ENCODE data around the gene MED27.

Gene MED27

DNA sequence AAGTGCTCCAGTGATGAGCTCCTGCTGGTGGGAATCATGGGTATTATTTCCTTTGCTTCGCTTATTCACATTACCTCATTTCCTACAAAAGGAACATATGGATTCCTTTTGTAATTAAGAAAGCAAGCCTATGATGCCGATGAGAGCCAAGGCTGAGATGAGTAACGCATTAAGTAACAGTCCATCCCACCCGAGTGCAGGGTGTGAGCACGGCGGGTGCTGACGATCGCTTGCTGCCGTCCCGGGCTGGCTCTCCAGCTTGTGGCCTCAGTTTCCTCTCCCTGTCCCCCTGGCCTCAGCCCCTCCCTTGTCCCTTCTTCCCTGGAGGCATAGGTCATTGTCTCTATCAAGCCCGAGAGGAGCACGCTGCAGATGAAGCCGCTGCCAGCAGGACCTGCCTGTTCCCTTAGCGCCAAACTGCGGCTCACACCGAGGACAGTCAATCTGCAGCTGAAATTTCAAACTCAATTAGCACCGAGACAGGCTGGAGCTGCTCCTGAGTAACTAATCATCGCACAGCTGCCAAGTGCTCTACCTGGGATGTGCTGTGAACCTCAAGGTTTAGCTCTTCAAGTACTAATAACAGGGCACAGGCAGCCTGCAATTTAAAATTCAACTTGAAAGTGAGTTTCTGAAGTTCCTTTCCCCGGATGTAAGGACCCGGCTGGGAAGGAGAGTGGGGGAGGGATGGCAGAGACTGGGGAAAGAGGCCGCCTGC is 224.6 kb downstream of the MED27 start:
- no peak overlapping the region for H3K4me3 ChIP-seq (replicated peaks; ENCODE audit: low read depth, low read length)
- peak; percentile 56 for DNase-seq (ENCODE audit: low read depth)
- TF ChIP-seq, protein P1, sequence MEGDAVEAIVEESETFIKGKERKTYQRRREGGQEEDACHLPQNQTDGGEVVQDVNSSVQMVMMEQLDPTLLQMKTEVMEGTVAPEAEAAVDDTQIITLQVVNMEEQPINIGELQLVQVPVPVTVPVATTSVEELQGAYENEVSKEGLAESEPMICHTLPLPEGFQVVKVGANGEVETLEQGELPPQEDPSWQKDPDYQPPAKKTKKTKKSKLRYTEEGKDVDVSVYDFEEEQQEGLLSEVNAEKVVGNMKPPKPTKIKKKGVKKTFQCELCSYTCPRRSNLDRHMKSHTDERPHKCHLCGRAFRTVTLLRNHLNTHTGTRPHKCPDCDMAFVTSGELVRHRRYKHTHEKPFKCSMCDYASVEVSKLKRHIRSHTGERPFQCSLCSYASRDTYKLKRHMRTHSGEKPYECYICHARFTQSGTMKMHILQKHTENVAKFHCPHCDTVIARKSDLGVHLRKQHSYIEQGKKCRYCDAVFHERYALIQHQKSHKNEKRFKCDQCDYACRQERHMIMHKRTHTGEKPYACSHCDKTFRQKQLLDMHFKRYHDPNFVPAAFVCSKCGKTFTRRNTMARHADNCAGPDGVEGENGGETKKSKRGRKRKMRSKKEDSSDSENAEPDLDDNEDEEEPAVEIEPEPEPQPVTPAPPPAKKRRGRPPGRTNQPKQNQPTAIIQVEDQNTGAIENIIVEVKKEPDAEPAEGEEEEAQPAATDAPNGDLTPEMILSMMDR (IDR thresholded peaks at IDR 0.05; ENCODE audit: low read length, missing control alignments), result no peak

DNA sequence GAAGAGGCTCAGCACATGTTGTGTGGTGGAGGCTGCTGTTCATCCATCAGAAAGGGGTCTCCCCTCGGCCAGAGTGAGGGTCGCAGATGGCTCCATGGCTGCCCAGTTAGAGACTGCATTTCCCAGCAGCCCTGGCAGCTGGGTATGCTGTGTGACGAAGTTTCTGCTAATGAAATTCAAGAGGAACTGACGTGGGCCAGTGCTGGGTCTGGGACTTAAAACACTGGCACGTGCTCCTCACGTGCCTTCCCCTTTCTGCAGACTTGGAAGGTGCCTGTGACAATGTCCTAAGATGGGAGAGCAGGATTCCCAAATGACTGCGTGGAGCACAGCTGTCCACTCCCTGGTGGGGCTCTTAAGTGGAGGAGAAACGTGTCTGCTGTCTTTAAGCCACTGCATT is 225.3 kb downstream of the MED27 start:
- H3K4me3 ChIP-seq (replicated peaks; ENCODE audit: low read depth, low read length), result no peak overlapping the region
- TF ChIP-seq, protein P1 (IDR thresholded peaks at IDR 0.05; ENCODE audit: low read length, missing control alignments), result no peak
- peak; percentile 31 for DNase-seq (ENCODE audit: low read depth)

DNA sequence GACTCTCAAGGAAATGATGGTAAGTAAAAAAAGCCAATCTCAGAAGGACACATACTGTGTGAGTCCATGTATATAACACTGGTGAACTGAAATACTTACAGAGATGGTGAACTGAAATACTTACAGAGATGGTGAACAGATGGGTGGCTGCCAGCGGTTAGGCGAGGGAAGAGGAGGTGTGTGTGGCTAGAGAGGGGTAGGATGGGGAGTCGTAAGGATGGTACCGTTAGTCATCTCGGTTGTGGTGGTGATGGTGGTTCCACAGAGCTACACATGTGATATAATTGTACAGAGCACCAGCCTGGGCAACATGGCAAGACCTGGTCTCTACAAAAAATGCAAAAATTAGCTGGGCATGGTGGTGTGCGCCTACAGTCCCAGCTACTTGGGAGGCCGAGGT is 226.2 kb downstream of the MED27 start:
- DNase-seq (ENCODE audit: low read depth), result no peak
- H3K4me3 ChIP-seq (replicated peaks; ENCODE audit: low read depth, low read length), result no peak overlapping the region
- TF ChIP-seq, protein P1 (IDR thresholded peaks at IDR 0.05; ENCODE audit: low read length, missing control alignments), result no peak

DNA sequence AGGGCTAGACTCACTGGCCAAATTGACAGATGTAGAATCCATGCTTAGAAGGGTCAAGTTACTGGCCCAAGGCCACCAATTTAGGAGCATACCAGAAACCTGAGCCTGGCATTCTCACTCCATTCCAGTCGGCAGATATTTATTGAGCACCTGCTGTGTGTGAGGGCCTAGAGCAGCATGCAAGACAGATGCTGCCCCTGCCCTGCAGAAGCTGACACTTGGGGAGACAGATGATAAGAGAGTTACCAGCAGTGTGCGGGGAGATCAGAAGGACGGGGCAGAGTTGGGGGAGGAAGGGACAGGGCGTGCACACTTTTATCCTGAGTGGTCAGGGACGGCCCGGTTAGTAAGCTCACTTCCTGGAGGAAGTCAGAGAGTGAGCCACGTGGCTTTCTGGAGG is 228.3 kb downstream of the MED27 start:
- no peak overlapping the region for H3K4me3 ChIP-seq (replicated peaks; ENCODE audit: low read depth, low read length)
- TF ChIP-seq, protein P1 (IDR thresholded peaks at IDR 0.05; ENCODE audit: low read length, missing control alignments), result no peak
- no peak for DNase-seq (ENCODE audit: low read depth)

DNA sequence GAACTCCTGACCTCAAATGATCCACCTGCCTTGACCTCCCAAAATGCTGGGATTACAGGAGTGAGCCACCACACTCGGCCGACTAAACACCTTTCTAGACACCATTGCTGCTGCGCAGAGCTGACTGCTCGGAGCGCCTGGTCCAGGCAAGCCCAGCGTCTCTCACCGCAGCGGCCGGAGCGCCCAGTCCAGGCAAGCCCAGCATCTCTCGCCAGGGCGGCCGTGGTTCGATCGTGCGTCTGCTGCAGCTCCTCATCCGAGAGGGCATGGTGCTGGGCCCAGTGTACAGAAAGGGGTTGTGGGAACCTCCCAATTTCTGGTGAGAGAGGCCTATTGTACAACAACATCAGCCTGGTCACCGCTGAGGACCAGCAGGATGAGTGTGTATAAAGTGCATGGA is 230.3 kb downstream of the MED27 start:
- TF ChIP-seq, protein P1 (IDR thresholded peaks at IDR 0.05; ENCODE audit: low read length, missing control alignments), result no peak
- DNase-seq (ENCODE audit: low read depth), result no peak
- H3K4me3 ChIP-seq (replicated peaks; ENCODE audit: low read depth, low read length), result no peak overlapping the region

DNA sequence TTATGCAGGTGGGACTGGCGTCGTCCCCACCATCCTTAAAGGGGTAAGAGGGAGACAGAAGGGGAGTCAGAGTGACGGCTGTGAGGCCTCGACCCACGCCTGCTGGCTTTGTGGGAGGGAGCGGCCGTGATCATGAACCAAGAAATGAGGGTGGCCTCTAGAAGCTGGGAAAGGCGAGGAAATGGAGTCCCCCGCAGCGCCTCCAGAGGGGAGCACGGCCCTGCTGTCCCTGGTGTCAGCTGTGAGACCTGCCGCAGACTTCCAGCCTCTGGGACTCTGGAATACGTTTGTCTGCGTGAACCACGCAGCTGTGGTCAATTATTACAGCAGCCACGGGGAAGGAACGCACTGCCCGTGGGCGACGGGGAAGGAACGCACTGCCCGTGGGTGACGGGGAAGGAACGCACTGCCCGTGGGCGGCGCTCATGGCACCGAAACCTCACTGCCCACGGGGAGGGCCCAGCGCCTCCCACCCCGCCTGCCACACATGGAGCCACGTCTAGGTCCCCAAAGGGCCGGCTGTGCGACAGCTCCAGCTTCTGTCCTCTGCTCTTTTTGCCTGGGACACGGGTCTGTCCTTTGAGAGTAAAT is 231.0 kb downstream of the MED27 start:
- TF ChIP-seq, protein P1 (IDR thresholded peaks at IDR 0.05; ENCODE audit: low read length, missing control alignments), result no peak
- H3K4me3 ChIP-seq (replicated peaks; ENCODE audit: low read depth, low read length), result no peak overlapping the region
- DNase-seq (ENCODE audit: low read depth), result no peak

Data from fibroblast of pulmonary artery (primary cell).